Vagina (tissue), 2 donors: Measurements from ENCODE around the gene MCUR1. TPM values are rescaled to one million over a fixed set of nuclear protein-coding genes. Genes with fewer than 3 reads are reported as not detected.
"Not testable (repeated sequence)": the region's sequence is repeated elsewhere in the genome, so short reads cannot be mapped to it uniquely, and the experiment has no call there.

ENCODE experiments used
- DNase-seq, 2 donors: peaks; one replicate each; pipeline ENCODE4 v3.0.0-alpha.2; 2017; ENCODE audit errors: extremely low spot score in 2 of 2
- H3K27ac ChIP-seq: fragments of 200-600 bp; sonication (generic); one replicate; pipeline ENCODE4 v1.5.1; 2019
- H3K27me3 ChIP-seq: fragments of 200-600 bp; sonication (generic); one replicate; pipeline ENCODE4 v1.5.1; 2019
- H3K36me3 ChIP-seq, 2 donors: fragments of 200-600 bp; sonication (generic); one replicate each; pipeline ENCODE4 v1.5.1; 2017 to 2019
- H3K4me1 ChIP-seq: fragments of 200-600 bp; sonication (generic); one replicate; pipeline ENCODE4 v1.5.1; 2019
- H3K4me3 ChIP-seq, 2 donors: fragments of 200-600 bp; sonication (generic); 1 replicate in 1 of 2; 2 replicates in 1 of 2; pipeline ENCODE4 v1.5.1; 2016 to 2019
- H3K9me3 ChIP-seq: fragments of 200-600 bp; sonication (generic); one replicate; pipeline ENCODE4 v1.5.1; 2019
- CTCF ChIP-seq, 3 experiments: fragments of 450-650 bp in 2 of 3; fragments of 200-600 bp in 1 of 3; sonication (generic) in 1 of 3; IDR thresholded peaks; one replicate each; pipeline ENCODE4 v1.5.1; 2017 to 2019; ENCODE audit warnings: antibody characterized with exemption in 3 of 3, mild to moderate bottlenecking in 2 of 3, moderate library complexity in 2 of 3
- POLR2A ChIP-seq, 2 donors: fragments of 450-650 bp; IDR thresholded peaks; one replicate each; pipeline ENCODE4 v1.6.1; 2017; ENCODE audit warnings: antibody characterized with exemption in 2 of 2, mild to moderate bottlenecking in 2 of 2, moderate library complexity in 2 of 2
- POLR2AphosphoS5 ChIP-seq, 2 donors: sonication (generic); formaldehyde crosslinking; IDR thresholded peaks; one replicate each; pipeline ENCODE4 v1.9.0; 2017; ENCODE audit warnings: antibody characterized with exemption in 2 of 2, mild to moderate bottlenecking in 2 of 2, low read depth in 1 of 2; ENCODE audit not compliant: insufficient read depth in 1 of 2
- intact Hi-C: fragments of 100-400 bp; cut with DNase I; formaldehyde crosslinking; loops from one replicate; pipeline ENCODE4 v1.15.1; 2023
- total RNA-seq: library from RNA; depleted of rRNA; stranded (reverse); fragments of >200 nt; gene quantifications from one replicate; pipeline ENCODE4 v1.2.3, GENCODE V29; 2016

Gene MCUR1
- total RNA-seq, 1 donor from 2014 or later, result 15.0 TPM

DNA sequence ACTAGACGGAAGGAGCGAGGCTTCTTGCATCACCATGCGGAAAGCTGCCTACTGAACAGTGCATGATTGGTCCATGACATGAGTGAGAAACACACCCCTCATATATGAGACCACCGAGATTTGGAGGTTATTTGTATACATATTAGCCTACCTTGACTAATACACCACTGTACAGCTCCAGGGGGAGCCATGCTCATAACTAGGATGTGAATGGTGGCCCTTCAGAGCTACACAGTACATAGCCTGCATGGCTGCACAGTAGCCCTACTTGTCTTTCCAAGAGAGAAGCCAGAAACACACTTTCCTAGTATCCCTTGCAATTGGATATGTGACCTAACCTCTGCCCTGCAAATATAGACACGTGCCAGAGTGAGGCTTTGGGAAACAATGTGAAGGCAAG is 21.8 kb upstream of the MCUR1 start:
- no peaks in the 10 kb centered on the region for H3K36me3 ChIP-seq
- intact Hi-C loops, result no loop called here
- no peaks in the 10 kb centered on the region for H3K27me3 ChIP-seq
- H3K4me3 ChIP-seq, result no peak overlapping the region
- H3K4me1 ChIP-seq, result no peaks in the 10 kb centered on the region
- TF ChIP-seq CTCF (IDR thresholded peaks at IDR 0.05), result no peak
- no peak for TF ChIP-seq POLR2A (IDR thresholded peaks at IDR 0.05)
- TF ChIP-seq POLR2AphosphoS5 (IDR thresholded peaks at IDR 0.05; ENCODE audit: insufficient read depth in 1 of 2, low read depth in 1 of 2), result no peak
- no peak overlapping the region for H3K27ac ChIP-seq
- DNase-seq, result peak; percentile 11 to 43
- H3K9me3 ChIP-seq, result no peaks in the 10 kb centered on the region

- intact Hi-C loops, result no loop called here
- no peaks in the 10 kb centered on the region for H3K27me3 ChIP-seq
- DNase-seq, result no peak
- no peaks in the 10 kb centered on the region for H3K4me1 ChIP-seq
- H3K4me3 ChIP-seq, result no peak overlapping the region
- no peaks in the 10 kb centered on the region for H3K9me3 ChIP-seq
- no peak for TF ChIP-seq POLR2AphosphoS5 (IDR thresholded peaks at IDR 0.05; ENCODE audit: insufficient read depth in 1 of 2, low read depth in 1 of 2)
- no peak for TF ChIP-seq POLR2A (IDR thresholded peaks at IDR 0.05)
- no peak for TF ChIP-seq CTCF (IDR thresholded peaks at IDR 0.05)
- H3K27ac ChIP-seq, result no peak overlapping the region
- no peaks in the 10 kb centered on the region for H3K36me3 ChIP-seq
Measured at GRCh38 chr6:13834790-13835189, 20.4 kb upstream of the MCUR1 start.

DNA sequence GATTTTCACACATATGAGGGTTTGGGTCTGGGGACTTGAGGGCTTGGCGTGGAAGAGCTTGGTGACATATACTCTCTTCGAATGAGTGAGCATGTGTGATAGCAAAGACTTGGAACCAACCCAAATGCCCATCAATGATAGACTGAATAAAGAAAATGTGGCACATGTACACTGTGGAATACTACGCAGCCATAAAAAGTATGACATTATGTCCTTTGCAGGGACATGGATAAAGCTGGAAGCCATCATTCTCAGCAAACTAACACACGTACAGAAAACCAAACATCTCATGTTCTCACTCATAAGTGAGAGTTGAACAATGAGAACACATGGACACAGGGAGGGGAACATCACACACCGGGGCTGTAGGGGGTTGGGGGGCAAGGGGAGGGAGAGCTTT is 19.7 kb upstream of the MCUR1 start:
- DNase-seq, result peak in 1 of 2 donors; percentile 16
- H3K9me3 ChIP-seq, H3K27me3 ChIP-seq, H3K4me1 ChIP-seq, H3K27ac ChIP-seq, H3K4me3 ChIP-seq, intact Hi-C loops, H3K36me3 ChIP-seq: not testable (repeated sequence)

DNA sequence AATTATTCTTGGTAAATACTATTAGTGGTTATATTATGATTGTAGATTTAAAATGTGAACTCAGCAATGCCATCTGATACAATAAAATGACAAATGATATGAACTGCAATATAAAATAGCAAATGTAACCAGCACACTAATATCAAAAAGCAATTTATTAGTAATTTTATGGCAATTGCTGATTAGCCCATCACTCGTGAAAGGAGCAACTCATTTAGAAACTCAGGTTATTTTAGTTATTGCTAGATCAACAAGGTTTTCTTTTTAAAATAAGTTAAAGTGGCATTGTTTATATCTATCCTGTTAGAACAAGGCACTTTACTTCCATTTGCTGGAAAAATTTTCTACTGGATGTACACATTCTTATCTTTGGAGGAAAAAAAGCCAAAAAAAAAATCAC is 18.4 kb upstream of the MCUR1 start:
- H3K9me3 ChIP-seq, result no peaks in the 10 kb centered on the region
- H3K4me3 ChIP-seq, result no peak overlapping the region

DNA sequence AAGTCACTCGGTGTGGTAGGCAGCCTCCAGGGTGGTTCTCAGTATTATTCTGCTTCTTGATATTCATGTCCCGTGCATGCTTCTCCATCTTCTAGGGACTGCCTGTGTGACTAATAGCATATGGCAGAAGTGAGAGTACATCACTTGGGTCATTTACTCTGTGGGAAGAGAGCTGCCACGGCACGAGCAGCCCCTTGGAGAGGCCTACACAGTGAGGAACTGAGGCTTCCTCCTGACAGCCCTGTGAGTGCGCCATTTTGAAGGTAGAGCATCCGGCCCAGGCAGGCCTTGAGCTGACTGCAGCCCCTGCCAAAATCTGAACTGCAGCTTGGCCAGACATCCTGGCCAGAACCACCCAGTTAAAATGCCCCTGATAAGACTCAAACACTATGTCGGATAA is 17.3 kb upstream of the MCUR1 start:
- Histone ChIP-seq H3K27ac (no peak overlapping the region), H3K27me3 (no peaks in the 10 kb centered on the region), H3K36me3 (no peaks in the 10 kb centered on the region), H3K4me3 (no peak overlapping the region), H3K4me1 (no peaks in the 10 kb centered on the region), H3K9me3 (no peaks in the 10 kb centered on the region)
- intact Hi-C loops, result no loop called here
- TF ChIP-seq POLR2A (IDR thresholded peaks at IDR 0.05) (no peak), POLR2AphosphoS5 (IDR thresholded peaks at IDR 0.05; ENCODE audit: insufficient read depth in 1 of 2, low read depth in 1 of 2) (no peak), CTCF (IDR thresholded peaks at IDR 0.05) (no peak)
- DNase-seq, result no peak

More for the DNA sequence above, 18.4 kb upstream of the MCUR1 start:
- Histone ChIP-seq H3K27ac (no peak overlapping the region), H3K4me1 (no peaks in the 10 kb centered on the region), H3K27me3 (no peaks in the 10 kb centered on the region), H3K36me3 (no peaks in the 10 kb centered on the region)
- DNase-seq, result no peak
- intact Hi-C loops, result no loop called here
- TF ChIP-seq CTCF (IDR thresholded peaks at IDR 0.05) (no peak), POLR2A (IDR thresholded peaks at IDR 0.05) (no peak), POLR2AphosphoS5 (IDR thresholded peaks at IDR 0.05; ENCODE audit: insufficient read depth in 1 of 2, low read depth in 1 of 2) (no peak)

- TF ChIP-seq POLR2A (IDR thresholded peaks at IDR 0.05), result no peak
- no peak for TF ChIP-seq POLR2AphosphoS5 (IDR thresholded peaks at IDR 0.05; ENCODE audit: insufficient read depth in 1 of 2, low read depth in 1 of 2)
- no peak for TF ChIP-seq CTCF (IDR thresholded peaks at IDR 0.05)
- H3K27me3 ChIP-seq, result no peaks in the 10 kb centered on the region
- H3K4me3 ChIP-seq, result no peak overlapping the region
- no peaks in the 10 kb centered on the region for H3K4me1 ChIP-seq
- no peak overlapping the region for H3K27ac ChIP-seq
- intact Hi-C loops, result no loop called here
- H3K9me3 ChIP-seq, result no peaks in the 10 kb centered on the region
- no peaks in the 10 kb centered on the region for H3K36me3 ChIP-seq
- no peak for DNase-seq
Measured at GRCh38 chr6:13830803-13831202, 16.4 kb upstream of the MCUR1 start.

GRCh38 chr6:13829419-13829818 is 15.1 kb upstream of the MCUR1 start:
- H3K27ac ChIP-seq, DNase-seq, H3K4me3 ChIP-seq, H3K4me1 ChIP-seq, H3K9me3 ChIP-seq, H3K27me3 ChIP-seq, intact Hi-C loops, H3K36me3 ChIP-seq: not testable (repeated sequence)

DNA sequence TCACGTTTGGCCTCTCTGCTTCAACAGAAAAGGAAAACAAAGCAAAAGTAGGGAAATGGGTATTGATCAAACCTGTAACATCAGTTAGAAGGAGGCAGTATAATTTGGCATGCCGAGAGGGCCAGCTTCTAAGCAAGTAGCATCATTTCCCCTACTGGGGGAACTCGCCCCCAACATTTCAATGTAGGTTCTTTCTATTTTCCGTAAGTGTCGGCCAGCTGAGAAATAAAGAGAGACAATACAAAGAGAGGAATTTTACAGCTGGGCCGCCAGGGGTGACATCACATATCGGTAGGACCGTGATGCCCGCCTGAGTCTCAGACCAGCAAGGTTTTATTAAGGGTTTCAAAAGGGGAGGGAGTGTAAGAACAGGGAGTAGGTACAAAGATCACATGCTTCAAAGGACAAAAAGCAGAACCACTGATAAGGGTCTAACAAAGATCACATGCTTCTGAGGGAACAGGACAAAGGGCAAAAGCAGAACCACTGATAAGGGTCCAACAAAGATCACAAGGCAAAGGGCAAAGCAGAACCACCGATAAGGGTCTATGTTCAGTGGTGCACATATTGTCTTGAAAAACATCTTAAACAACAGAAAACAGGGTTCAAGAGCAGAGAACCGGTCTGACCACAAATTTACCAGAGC is 14.4 kb upstream of the MCUR1 start:
- H3K27me3 ChIP-seq, H3K27ac ChIP-seq, intact Hi-C loops, H3K36me3 ChIP-seq, H3K4me3 ChIP-seq, DNase-seq, H3K9me3 ChIP-seq, H3K4me1 ChIP-seq: not testable (repeated sequence)
